Endothelial cell of hepatic sinusoid (primary cell): ENCODE results near the gene RNF6.

Experiments
- in situ Hi-C: cut with HindIII; loops from 2 replicates; pipeline ENCODE4 v1.10.0; 2017; ENCODE audit warnings: low sequenced_read_pairs

The RNF6 gene

GRCh38 chr13:26227166-26227971 is 5.3 kb upstream of the RNF6 start:
- in situ Hi-C loops = loop anchor here (25.0 kb wide), 1 partner anchor 185 kb away; no protein-coding TSS in a partner anchor

- in situ Hi-C loops = loop anchor here (25.0 kb wide), 1 partner anchor 186 kb away; no protein-coding TSS in a partner anchor
These were observed 3.9 kb upstream of the RNF6 start for GRCh38 chr13:26225896-26226617.

- in situ Hi-C loops = no loop called here
These were observed 469 bp upstream of the RNF6 start for GRCh38 chr13:26222520-26223046.

GRCh38 chr13:26221399-26221720 is 754 bp downstream of the RNF6 start:
- in situ Hi-C loops = no loop called here

GRCh38 chr13:26220575-26220974 is 1.5 kb downstream of the RNF6 start:
- in situ Hi-C loops = no loop called here

- in situ Hi-C loops = no loop called here
These were observed 2.4 kb downstream of the RNF6 start for GRCh38 chr13:26219726-26220125.

DNA sequence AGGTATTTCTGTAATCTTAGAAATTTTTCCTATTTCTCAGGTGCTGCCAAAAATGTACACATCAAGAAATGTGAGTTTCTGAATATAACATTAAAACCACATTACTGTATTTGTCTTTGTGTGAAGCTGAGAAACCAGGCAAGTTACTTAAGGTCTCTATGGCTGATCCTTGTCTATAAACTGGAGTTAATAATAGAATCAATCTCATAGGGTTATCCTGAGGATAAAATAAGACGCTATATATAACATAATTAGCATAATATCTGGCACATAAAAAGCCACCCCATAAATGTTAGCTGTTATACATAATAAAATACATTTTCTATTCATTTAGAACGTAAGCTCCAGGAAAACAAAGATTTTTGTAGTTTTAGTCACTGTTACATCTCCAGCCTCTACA is 6.1 kb downstream of the RNF6 start:
- in situ Hi-C loops = no loop called here

DNA sequence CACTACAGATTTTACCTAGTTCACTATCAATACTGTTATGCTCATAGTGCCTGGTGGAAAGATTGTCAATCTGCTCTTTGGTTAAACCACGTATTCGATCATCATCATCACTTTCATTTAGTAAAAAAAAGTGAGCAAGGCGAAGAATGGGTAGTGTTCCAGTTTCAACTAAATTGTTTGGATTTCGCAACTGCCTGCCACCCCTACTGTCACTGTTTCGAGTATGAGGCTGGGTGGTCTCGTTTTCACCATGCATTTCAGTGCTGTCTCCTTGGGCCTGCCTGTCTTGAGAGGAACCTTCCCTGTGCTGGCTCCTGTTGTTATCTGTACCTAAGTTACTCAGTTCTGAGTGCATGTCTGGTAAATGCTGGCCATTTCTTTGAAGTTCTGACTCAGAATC is 8.1 kb downstream of the RNF6 start:
- in situ Hi-C loops = no loop called here

GRCh38 chr13:26213345-26213744 is 8.8 kb downstream of the RNF6 start:
- in situ Hi-C loops = no loop called here

GRCh38 chr13:26208287-26208686 is 13.8 kb downstream of the RNF6 start:
- in situ Hi-C loops = no loop called here

- in situ Hi-C loops = no loop called here
These were observed 19.6 kb downstream of the RNF6 start for GRCh38 chr13:26202365-26202972.

DNA sequence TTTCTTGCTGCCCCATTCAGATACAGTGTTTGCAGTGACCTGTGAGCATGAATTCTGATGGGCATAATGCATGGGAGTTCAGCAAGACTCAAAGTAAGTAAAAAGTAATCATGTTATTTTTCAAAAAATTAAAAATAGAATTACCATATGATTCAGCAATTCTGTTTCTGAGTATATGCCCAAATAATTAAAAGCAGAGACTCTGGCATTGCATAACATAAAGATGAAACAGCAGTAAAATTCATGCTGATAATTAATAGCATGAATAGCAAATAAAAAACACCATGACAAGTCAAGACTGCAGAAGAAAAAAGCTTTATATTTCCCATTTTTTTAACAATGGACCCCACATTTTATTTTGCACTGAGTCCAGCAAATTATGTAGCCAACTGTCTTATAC is 21.3 kb downstream of the RNF6 start:
- in situ Hi-C loops = no loop called here

DNA sequence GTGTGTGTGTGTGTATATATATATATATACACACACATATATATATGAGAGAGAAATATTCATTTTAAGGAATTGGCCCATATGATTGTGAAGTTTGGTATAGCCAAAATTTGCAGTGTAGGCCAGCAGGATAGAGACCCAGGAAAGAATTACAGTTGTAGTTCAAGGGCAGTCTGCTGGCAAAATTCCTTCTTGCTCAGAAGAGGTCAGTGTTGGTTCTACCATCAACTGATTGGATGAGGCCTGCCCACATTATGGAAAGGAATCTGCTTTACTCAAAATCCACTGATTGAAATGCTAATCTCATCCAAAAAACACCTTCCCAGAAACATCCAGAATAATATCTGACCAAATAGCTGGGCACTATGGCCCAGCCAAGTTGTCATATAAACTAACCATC is 24.0 kb downstream of the RNF6 start:
- in situ Hi-C loops = no loop called here

DNA sequence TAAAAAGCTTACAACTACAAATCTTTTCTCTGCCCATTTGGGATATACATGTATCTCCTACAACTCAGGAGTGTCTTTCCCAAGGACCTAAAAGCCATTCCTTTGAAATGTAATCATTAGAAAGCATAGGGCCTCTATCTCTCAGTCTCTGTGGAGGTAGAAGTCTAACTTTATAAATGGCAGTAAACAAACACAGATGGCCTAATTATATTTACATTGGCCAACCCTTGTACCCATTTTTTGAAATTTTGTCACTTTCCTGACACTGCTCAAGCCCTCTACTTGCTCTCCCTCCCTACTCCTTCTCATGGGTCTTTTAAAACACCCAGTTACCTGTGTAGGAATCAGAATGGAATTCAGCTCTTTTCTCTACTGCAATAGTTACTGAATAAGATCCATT is 24.8 kb downstream of the RNF6 start:
- in situ Hi-C loops = no loop called here

GRCh38 chr13:26186995-26187394 is 35.1 kb downstream of the RNF6 start:
- in situ Hi-C loops = loop anchor here (5.0 kb wide), 2 partner anchors 310 to 515 kb away; no protein-coding TSS in a partner anchor

DNA sequence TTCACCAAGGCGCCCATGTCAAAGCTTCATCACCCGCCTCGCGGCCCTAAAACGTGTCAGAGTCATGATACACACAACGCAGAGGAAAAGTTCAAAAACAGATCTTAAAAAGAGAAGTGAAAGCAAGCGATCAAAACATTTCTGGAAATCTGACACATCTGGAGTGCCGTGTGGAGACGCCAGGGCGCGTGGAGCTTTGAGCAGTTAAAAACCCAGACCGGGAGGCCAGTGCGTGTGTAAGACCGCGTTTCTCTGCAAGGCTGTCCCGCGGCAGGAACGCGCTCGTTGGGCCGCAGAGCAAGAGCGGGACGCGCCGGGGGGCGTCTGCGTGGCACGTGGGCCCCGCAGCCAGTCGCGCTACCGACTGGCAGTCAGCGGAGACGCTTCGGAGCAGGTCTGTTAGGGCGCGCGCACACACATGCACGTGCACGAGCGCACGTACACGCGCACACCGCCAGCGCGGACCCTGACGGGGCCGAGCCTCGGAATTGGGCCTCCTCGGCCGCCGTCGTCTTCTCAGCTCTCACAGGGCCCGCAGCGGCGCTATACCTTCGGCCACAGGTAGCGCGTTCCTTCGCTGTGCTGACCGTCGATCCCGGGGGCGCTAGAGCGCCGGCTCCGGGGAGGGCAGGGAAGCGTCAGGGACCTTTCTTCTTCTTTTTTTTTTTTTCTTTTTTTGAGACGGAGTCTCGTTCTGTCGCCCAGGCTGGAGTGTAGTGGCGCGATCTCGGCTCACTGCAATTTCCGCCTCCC is 35.8 kb downstream of the RNF6 start:
- in situ Hi-C loops = loop anchor here (5.0 kb wide), 2 partner anchors 311 to 516 kb away; no protein-coding TSS in a partner anchor

DNA sequence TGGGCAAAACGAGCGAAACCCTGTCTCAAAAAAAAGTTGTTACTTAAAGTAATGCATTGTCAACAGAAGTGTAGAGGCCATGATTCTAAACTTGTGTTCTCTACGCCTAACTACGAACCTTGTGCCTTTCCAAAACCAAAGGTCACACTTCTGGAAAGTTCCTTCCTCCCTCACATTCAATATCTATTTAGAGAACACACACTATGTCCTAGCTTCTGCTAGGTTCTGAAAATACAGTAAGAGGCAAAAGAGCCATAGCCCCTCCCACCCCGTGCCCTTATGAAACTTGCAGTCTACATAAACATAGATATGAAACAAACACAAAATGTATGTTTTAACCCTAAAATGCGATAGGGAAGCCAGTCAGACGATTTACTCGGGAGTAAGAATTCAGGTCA is 36.4 kb downstream of the RNF6 start:
- in situ Hi-C loops = loop anchor here (5.0 kb wide), 2 partner anchors 312 to 517 kb away; no protein-coding TSS in a partner anchor

DNA sequence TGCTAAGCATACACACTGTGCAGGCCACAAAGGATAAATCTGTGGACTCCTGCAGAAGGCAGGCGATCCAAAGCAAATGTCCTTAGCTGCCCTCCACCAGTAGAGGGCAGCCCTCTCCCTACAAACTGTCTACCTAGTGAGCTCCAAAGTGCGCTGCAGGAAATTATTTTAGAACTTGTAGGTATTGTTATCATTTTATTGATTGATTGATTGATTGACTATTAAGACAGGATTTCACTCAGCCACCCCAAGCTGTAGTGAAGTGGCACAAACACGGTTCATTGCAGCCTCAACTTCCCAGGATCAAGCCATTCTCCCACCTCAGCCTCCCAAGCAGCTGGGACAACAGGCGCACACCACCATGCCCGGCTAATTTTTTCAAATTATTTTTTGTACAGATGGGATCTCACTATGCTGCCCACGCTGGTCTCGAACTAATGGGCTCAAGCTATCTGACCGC is 37.3 kb downstream of the RNF6 start:
- in situ Hi-C loops = loop anchor here (5.0 kb wide), 2 partner anchors 312 to 517 kb away; no protein-coding TSS in a partner anchor

- in situ Hi-C loops = no loop called here
These were observed 38.7 kb downstream of the RNF6 start for GRCh38 chr13:26183416-26183815.

DNA sequence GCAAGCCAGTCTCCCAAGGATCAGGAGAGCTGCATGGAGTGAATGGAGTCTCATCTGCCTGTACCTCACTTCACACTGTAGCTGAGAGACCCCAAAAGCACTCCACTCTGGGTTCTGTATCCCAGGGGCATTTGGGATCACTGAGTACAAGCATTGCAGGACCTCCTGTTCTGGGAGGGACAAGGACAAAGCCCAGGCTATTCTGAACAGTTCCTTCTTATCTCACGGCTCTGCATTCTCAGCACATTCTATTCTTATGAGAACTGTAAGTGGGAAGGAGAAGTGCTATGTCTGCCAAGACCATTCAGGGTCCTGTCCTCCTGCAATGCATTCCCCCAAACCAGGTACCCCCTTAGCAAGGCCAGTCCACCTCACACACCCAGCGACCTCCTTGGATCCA is 42.8 kb downstream of the RNF6 start:
- in situ Hi-C loops = no loop called here

DNA sequence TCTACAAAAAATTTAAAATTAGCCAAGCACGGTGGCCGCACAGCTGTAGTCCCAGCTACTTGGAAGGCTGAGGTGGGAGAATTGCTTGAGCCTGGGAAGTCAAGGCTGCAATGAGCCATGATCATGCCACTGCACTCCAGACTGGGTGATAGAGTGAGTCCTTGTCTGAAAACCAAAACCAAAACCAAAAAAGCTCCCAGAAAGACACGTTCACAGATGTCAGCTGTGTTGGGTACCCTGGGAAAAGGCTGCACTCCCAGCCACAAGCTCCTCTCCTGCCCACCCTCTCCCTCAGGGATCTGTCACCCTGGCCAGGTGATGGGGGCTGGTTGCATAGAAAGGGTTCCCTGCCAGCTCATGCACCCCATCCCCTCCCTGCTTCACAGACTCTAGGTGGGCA is 53.3 kb downstream of the RNF6 start:
- in situ Hi-C loops = no loop called here
